Fibroblast of skin of back (primary cell): Measurements from ENCODE around the gene KBTBD12.

Experiments
- DNase-seq: peaks from one replicate; pipeline ENCODE4 v3.0.0-alpha.2; 2013

KBTBD12 gene

GRCh38 chr3:127954640-127955039, 39.6 kb downstream of the KBTBD12 start:
- no peak for DNase-seq

DNA sequence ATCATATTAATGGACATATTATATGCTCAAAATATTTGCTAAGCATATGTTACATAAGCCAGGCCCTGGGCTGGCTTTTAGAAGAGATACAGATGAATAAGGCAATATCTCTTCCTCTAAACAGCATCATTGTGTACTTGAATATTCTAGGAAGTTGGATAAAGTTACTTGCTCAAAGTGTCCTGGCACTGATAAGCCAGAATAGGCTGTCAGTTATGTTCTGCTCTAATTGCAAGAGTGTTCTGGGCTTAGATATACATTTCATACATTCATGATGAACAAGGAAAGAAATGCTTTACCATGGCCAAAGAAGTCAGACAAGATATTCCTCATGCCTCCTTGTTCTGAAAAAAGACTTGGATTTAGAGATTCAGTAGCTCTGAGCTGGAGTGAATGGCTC, 40.7 kb downstream of the KBTBD12 start:
- DNase-seq = no peak

DNA sequence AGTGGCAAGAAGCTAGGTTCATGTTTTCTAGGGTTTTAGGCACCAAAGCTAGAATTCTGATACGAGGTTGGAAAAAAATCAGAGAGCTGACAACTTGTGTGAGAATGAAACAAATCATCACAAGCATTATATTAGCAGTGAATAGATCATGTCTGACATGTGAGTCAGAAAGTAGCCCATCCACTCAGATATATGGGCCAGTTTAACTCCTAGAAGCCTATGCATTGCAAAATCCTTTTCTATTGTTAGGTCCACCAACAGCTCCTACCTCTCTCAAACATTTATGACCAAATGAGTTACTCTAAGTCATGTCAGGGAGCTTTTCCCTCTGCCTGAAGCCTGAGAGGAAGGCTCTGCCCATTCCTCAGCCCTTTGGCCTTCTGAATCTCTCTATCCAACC, 44.0 kb downstream of the KBTBD12 start:
- no peak for DNase-seq

GRCh38 chr3:127959873-127960272, 44.8 kb downstream of the KBTBD12 start:
- DNase-seq = peak; percentile 49

- no peak for DNase-seq
These were observed 45.5 kb downstream of the KBTBD12 start for GRCh38 chr3:127960421-127960965.

GRCh38 chr3:127961124-127961523, 46.1 kb downstream of the KBTBD12 start:
- no peak for DNase-seq

DNA sequence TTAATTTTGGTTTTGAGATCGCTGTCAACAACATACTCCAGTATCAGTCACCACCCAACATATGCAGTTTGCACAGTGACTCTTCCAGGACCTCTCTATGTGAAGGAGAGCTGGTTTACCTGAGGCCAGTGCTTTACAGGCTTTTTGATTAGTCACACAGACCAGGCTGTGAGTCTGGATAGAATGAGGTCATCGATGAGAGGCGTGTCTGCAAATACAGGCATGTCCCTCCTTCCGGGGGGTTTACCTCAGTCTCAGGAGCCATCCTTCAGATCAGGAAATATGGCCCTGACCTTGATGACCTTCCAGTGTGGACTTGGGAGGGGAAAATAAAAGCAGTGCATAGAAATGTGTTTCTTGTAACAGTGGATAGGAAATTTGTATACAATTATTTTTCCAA, 46.9 kb downstream of the KBTBD12 start:
- peak; percentile 30 for DNase-seq

GRCh38 chr3:127962937-127963336, 47.9 kb downstream of the KBTBD12 start:
- DNase-seq = no peak

DNA sequence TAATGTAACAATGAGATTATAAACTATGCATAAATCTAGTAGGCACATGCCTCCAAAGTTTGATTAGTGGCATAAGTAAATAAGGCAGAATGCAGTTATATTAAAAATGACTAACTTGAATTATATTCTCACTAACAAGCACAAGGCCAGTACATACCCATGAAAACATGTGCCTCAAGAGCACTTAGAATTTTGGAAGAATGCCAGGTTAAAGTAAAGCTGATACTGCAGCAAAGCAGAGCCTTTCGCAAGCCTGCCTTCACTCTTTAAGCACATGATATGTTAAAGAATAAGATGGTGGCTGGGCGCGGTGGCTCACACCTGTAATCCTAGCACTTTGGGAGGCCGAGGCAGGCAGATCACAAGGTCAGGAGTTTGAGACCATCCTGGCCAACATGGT, 49.0 kb downstream of the KBTBD12 start:
- DNase-seq = peak; percentile 8

DNA sequence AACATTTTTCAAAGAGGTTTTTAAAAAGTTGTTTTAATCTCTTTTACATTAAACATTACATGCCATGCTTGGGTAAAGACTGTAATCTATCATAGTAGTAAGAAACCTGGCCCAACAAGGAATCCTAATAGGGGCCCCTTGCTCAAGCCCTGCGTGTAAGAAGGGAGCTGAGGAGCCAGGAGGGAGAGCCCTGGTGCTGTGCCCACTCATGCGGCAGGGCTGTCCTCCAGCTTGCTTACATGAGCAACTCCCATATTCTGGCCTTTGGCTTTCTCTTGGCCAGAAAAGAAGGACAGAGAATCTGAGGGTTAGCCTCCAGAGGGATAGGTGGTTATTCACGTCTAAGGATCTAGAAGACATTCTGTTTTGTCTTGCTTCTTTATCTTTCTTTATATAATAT, 49.8 kb downstream of the KBTBD12 start:
- no peak for DNase-seq

DNA sequence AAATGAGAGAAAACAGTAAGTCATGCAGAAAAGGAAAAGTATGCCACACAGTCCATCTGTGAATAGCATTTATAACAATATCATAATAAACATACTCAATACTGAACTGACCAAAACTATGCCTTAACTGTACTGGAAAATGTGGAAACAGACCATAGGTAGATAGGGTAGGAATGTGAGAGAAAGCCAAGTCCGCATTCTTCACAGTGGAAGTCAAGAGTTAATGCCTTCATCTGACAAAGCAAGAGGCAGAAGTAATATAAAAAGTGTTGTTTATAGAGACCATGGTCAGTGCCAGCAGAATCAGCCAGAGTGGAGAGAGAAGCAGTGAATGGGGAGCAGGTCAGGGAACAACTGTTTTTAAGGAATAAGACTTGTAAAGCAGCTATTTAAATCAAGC, 52.3 kb downstream of the KBTBD12 start:
- DNase-seq = no peak

DNA sequence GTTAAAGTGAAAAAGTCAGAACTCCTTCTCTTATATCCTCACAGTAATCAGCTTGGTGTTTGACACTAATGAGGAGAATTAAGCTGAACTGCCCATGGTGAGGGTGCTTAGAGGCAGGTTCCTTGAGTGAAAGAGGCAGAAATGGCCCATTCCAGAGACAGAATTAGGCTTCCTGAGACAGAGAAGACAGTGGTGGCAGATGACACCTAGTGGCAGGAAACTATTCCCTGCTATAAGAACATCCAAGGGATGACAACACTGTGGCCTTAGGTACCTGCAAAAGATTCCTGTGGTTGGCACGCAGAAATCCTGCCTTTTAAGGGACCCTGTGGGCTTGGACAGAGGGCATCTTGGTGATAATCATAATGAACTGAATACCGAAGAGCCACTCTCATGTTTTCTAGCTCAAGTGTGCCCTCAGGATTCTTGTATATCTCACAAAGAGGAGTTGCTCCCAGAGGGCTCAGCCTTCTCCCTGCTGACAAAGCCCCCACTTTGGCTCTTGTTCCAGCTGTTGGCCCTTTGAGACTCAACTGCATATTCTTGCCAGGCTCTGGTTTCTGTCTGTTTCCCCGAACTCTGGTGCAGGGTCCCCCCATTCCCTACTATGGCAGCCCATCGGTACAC, 56.0 kb downstream of the KBTBD12 start:
- DNase-seq = peak; percentile 64

- DNase-seq = no peak
These were observed 59.2 kb downstream of the KBTBD12 start for GRCh38 chr3:127974226-127974625.

DNA sequence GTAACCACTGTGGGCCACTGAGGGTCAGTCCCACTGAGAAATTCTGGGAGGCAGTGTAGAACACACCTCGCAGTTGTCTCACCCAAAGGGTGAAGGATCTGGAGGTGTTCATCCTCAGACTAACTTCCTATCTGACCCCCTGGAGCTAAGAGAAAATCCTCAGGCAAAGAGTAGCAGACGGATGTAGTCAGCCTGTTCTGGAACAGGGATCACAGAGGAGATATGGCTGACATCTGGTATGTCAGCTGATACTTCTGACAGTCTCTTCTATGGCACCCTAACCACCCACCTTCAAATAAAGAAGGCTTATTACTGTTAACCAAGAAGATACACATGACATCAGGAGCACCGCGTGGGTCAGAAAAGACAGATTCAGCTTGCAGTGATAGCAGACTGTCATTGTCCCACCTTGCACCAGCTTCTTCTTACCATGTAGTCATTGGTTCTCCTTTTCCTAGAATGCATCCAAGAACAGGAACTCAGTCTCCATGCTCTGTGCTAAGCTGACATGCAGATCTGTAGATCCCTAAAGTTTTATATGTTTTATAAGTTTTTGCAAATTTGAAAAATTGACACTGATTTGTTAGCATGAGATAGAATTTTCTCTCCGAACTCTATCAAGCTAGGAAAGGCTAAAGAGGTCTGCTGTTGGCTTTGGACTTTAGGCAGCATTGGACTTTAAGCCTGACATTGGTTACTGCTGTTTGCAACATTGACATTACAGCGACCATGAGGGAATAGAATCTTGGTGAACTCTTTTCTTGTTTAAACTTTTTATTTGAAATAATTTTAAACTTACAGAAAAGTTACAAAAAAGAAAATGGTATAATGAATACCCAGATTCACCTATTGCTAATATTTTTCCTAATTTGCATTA, 60.4 kb downstream of the KBTBD12 start:
- no peak for DNase-seq

- DNase-seq = peak; percentile 41
These were observed 63.6 kb downstream of the KBTBD12 start for GRCh38 chr3:127978636-127979035.

- DNase-seq = no peak
These were observed 64.4 kb downstream of the KBTBD12 start for GRCh38 chr3:127979473-127979872.

DNA sequence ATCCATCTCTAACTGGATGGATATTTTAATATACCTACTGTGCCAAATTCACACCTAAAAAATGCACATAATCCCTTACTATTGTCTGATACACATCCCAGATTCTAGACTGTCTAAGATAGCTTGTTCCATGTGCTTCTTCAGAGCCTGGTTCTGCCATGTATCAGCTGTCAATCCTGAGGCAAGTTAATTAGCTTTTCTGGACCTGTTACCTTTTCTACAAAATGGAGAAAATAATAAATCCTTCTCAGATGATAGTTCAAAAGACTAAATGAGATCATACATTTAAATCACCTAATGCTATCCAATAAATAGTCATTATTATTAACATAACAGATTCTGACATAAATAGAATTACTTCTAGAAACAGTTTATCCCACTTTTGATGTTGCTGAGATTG, 66.1 kb downstream of the KBTBD12 start:
- no peak for DNase-seq

GRCh38 chr3:127982155-127982554, 67.1 kb downstream of the KBTBD12 start:
- DNase-seq = no peak

- DNase-seq = no peak
These were observed 69.4 kb downstream of the KBTBD12 start for GRCh38 chr3:127984241-127984975.

DNA sequence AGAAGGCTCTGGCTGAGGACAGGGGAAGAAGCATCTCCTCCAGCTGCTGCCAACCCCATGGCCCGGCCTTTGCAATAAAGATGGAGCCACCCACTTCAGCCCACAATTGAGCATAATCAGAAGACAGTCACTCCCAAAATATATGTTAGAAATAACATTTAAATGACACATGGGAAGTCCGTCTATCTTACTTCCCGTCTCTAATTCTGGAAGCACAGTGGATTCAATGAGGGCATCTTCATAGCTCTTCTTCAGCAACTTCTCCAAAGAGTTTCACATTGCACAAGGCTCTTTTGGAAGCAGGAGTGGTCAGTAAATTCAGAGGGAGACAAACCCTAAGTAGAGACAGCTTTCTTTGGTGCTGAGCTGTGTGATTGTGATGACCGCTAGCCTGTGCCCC, 70.2 kb downstream of the KBTBD12 start:
- DNase-seq = no peak

DNA sequence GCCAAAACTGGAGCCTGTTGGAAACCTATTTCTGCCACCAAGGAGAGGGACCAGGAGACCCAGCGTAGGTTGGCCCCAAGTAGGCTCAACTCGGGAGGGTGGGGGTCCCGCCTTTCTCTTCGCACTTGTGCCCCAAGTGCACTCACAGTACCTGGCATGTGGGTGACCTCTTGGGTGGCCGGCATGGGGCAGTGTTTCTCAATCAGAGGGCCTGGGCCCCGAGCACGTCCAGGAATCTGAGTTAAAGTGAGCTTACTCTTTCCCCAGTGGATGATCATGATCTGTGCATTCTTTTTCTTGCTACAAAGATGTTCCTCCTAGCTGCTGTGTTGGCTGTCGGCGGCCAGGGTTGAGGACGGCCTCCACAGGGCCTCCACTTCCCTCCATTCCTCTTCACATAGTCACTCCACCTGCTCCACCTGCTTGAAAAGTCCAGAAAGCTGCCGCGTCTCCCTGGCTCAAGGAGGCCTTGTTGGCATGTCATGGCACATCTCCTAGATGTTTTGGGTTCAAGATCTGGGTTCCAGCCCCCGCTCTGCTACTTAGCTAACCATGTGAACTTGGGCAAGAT, 70.7 kb downstream of the KBTBD12 start:
- DNase-seq = no peak

DNA sequence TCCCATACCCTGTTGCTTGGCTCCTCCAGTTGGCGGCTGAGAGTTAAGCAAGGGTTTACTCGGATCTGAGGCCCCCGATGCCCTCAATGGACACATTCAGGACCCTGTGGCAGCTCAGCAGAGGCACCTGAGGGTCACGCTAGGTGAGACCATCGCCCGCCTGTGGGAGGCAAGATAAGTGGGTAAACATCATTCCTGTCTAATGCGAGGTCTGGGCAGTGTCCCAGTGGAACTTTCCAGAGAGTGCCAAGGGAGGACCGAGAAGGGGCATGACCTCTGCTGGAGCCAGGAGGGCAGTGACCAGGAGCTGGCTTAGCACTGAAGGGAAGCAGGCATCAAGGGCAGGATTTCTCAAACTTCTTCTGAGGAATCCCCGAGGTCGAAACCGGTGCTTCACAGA, 71.8 kb downstream of the KBTBD12 start:
- no peak for DNase-seq
